ENCODE data around the gene CPA5. TPM values are rescaled to one million over a fixed set of nuclear protein-coding genes. Genes with fewer than 3 reads are reported as not detected.
A peak's percentile ranks its signal among the peaks of the same experiment; 100 is the strongest.
"Not testable (repeated sequence)": the region's sequence is repeated elsewhere in the genome, so short reads cannot be mapped to it uniquely, and the experiment has no call there.

Gene CPA5
- total and polyA plus RNA-seq, 4 experiments from 2014 or later, result 12.3 to 23.7 TPM; not detected in 2

GRCh38 chr7:130314305-130314704, 30.3 kb upstream of the CPA5 start:
- H3K27me3 Mint-ChIP-seq, result peaks cover 4 to 11% of the 10 kb centered on the region in 2 donors
- H3K9me3 Mint-ChIP-seq, result no peaks in the 10 kb centered on the region
- no peak overlapping the region for H3K4me3 ChIP-seq (ENCODE audit: low read length in 2 of 2)
- DNase-seq, result no peak
- H3K27ac ChIP-seq (ENCODE audit: low read depth, low read length), result no peak overlapping the region
- H3K4me1 Mint-ChIP-seq, result no peaks in the 10 kb centered on the region
- H3K36me3 Mint-ChIP-seq, result no peaks in the 10 kb centered on the region
- no peaks in the 10 kb centered on the region for H3K4me1 ChIP-seq (ENCODE audit: insufficient read depth, low read length)
- H3K27me3 ChIP-seq (ENCODE audit: insufficient read depth, low read length), result no peaks in the 10 kb centered on the region
- no peak overlapping the region for H3K4me3 Mint-ChIP-seq
- ChIA-PET CTCF (ENCODE audit: partially characterized antibody) (no interaction called here), POLR2A (ENCODE audit: partially characterized antibody) (no interaction called here)
- H3K9me3 ChIP-seq (ENCODE audit: control insufficient read depth in 1 of 2, low read length in 2 of 2), result no peaks in the 10 kb centered on the region
- intact Hi-C loops (cut with micrococcal nuclease), result no loop called here
- H3K27ac Mint-ChIP-seq, result no peak overlapping the region
- no peaks in the 10 kb centered on the region for H3K36me3 ChIP-seq (ENCODE audit: insufficient read depth, low read length)

- peaks cover 4% of the 10 kb centered on the region in 2 donors for H3K27me3 Mint-ChIP-seq
- H3K27ac Mint-ChIP-seq, result no peak overlapping the region
- no peak for DNase-seq
- Histone ChIP-seq H3K4me3 (ENCODE audit: low read length in 2 of 2) (no peak overlapping the region), H3K36me3 (ENCODE audit: insufficient read depth, low read length) (no peaks in the 10 kb centered on the region), H3K9me3 (ENCODE audit: control insufficient read depth in 1 of 2, low read length in 2 of 2) (no peaks in the 10 kb centered on the region), H3K27ac (ENCODE audit: low read depth, low read length) (no peak overlapping the region), H3K27me3 (ENCODE audit: insufficient read depth, low read length) (no peaks in the 10 kb centered on the region), H3K4me1 (ENCODE audit: insufficient read depth, low read length) (no peaks in the 10 kb centered on the region)
- no peaks in the 10 kb centered on the region for H3K9me3 Mint-ChIP-seq
- ChIA-PET CTCF (ENCODE audit: partially characterized antibody) (no interaction called here), POLR2A (ENCODE audit: partially characterized antibody) (no interaction called here)
- no peaks in the 10 kb centered on the region for H3K36me3 Mint-ChIP-seq
- intact Hi-C loops (cut with micrococcal nuclease), result no loop called here
- H3K4me3 Mint-ChIP-seq, result no peak overlapping the region
- no peaks in the 10 kb centered on the region for H3K4me1 Mint-ChIP-seq
Measured at GRCh38 chr7:130319541-130319940, 25.1 kb upstream of the CPA5 start.

- H3K27ac ChIP-seq (ENCODE audit: low read depth, low read length); H3K36me3 Mint-ChIP-seq; H3K27me3 Mint-ChIP-seq; H3K27ac Mint-ChIP-seq; intact Hi-C loops (cut with micrococcal nuclease); H3K4me3 ChIP-seq (ENCODE audit: low read length in 2 of 2); H3K9me3 Mint-ChIP-seq; H3K36me3 ChIP-seq (ENCODE audit: insufficient read depth, low read length); DNase-seq; CTCF ChIA-PET (ENCODE audit: partially characterized antibody); H3K4me1 Mint-ChIP-seq; POLR2A ChIA-PET (ENCODE audit: partially characterized antibody); H3K9me3 ChIP-seq (ENCODE audit: control insufficient read depth in 1 of 2, low read length in 2 of 2); H3K4me3 Mint-ChIP-seq; H3K4me1 ChIP-seq (ENCODE audit: insufficient read depth, low read length); H3K27me3 ChIP-seq (ENCODE audit: insufficient read depth, low read length): not testable (repeated sequence)
Measured at GRCh38 chr7:130321542-130322229, 22.9 kb upstream of the CPA5 start.

- no peaks in the 10 kb centered on the region for H3K4me1 Mint-ChIP-seq
- no peaks in the 10 kb centered on the region for H3K36me3 Mint-ChIP-seq
- H3K36me3 ChIP-seq (ENCODE audit: insufficient read depth, low read length), result no peaks in the 10 kb centered on the region
- no peaks in the 10 kb centered on the region for H3K4me1 ChIP-seq (ENCODE audit: insufficient read depth, low read length)
- no peaks in the 10 kb centered on the region for H3K9me3 ChIP-seq (ENCODE audit: control insufficient read depth in 1 of 2, low read length in 2 of 2)
- H3K4me3 Mint-ChIP-seq, result no peak overlapping the region
- H3K27ac Mint-ChIP-seq, result no peak overlapping the region
- no peaks in the 10 kb centered on the region for H3K27me3 ChIP-seq (ENCODE audit: insufficient read depth, low read length)
- intact Hi-C loops (cut with micrococcal nuclease), result no loop called here
- ChIA-PET CTCF (ENCODE audit: partially characterized antibody) (no interaction called here), POLR2A (ENCODE audit: partially characterized antibody) (no interaction called here)
- no peaks in the 10 kb centered on the region for H3K9me3 Mint-ChIP-seq
- H3K4me3 ChIP-seq (ENCODE audit: low read length in 2 of 2), result no peak overlapping the region
- no peak overlapping the region for H3K27ac ChIP-seq (ENCODE audit: low read depth, low read length)
- peaks cover 2 to 3% of the 10 kb centered on the region in 2 donors for H3K27me3 Mint-ChIP-seq
- no peak for DNase-seq
Measured at GRCh38 chr7:130322615-130323014, 22.0 kb upstream of the CPA5 start.

GRCh38 chr7:130324306-130324943, 20.2 kb upstream of the CPA5 start:
- Histone ChIP-seq H3K27ac (ENCODE audit: low read depth, low read length) (no peak overlapping the region), H3K36me3 (ENCODE audit: insufficient read depth, low read length) (no peaks in the 10 kb centered on the region), H3K27me3 (ENCODE audit: insufficient read depth, low read length) (no peaks in the 10 kb centered on the region), H3K9me3 (ENCODE audit: control insufficient read depth in 1 of 2, low read length in 2 of 2) (no peaks in the 10 kb centered on the region), H3K4me3 (ENCODE audit: low read length in 2 of 2) (no peak overlapping the region), H3K4me1 (ENCODE audit: insufficient read depth, low read length) (no peaks in the 10 kb centered on the region)
- intact Hi-C loops (cut with micrococcal nuclease), result no loop called here
- H3K36me3 Mint-ChIP-seq, result no peaks in the 10 kb centered on the region
- POLR2A ChIA-PET (ENCODE audit: partially characterized antibody), result no interaction called here
- H3K27me3 Mint-ChIP-seq, result peaks cover 0 to 2% of the 10 kb centered on the region in 2 donors
- CTCF ChIA-PET (ENCODE audit: partially characterized antibody), result no interaction called here
- H3K9me3 Mint-ChIP-seq, result no peaks in the 10 kb centered on the region
- DNase-seq, result no peak
- H3K27ac Mint-ChIP-seq, result peak overlapping the region in 1 of 7 donors; percentile 35
- H3K4me3 Mint-ChIP-seq, result no peak overlapping the region
- H3K4me1 Mint-ChIP-seq, result no peaks in the 10 kb centered on the region

GRCh38 chr7:130329681-130330080, 14.9 kb upstream of the CPA5 start:
- no peak overlapping the region for H3K4me3 ChIP-seq (ENCODE audit: low read length in 2 of 2)
- H3K27me3 ChIP-seq (ENCODE audit: insufficient read depth, low read length), result peaks cover 4% of the 10 kb centered on the region
- H3K4me1 ChIP-seq (ENCODE audit: insufficient read depth, low read length), result no peaks in the 10 kb centered on the region
- no peak overlapping the region for H3K4me3 Mint-ChIP-seq
- no peaks in the 10 kb centered on the region for H3K9me3 ChIP-seq (ENCODE audit: control insufficient read depth in 1 of 2, low read length in 2 of 2)
- no peaks in the 10 kb centered on the region for H3K4me1 Mint-ChIP-seq
- H3K9me3 Mint-ChIP-seq, result no peaks in the 10 kb centered on the region
- H3K36me3 ChIP-seq (ENCODE audit: insufficient read depth, low read length), result no peaks in the 10 kb centered on the region
- no peak for DNase-seq
- peaks cover 2% of the 10 kb centered on the region in 2 donors for H3K27me3 Mint-ChIP-seq
- no peak overlapping the region for H3K27ac Mint-ChIP-seq
- intact Hi-C loops (cut with micrococcal nuclease), result no loop called here
- ChIA-PET POLR2A (ENCODE audit: partially characterized antibody) (no interaction called here), CTCF (ENCODE audit: partially characterized antibody) (no interaction called here)
- no peak overlapping the region for H3K27ac ChIP-seq (ENCODE audit: low read depth, low read length)
- no peaks in the 10 kb centered on the region for H3K36me3 Mint-ChIP-seq

- H3K27ac ChIP-seq (ENCODE audit: low read depth, low read length), result no peak overlapping the region
- H3K27me3 ChIP-seq (ENCODE audit: insufficient read depth, low read length), result peaks cover 4% of the 10 kb centered on the region
- POLR2A ChIA-PET (ENCODE audit: partially characterized antibody), result no interaction called here
- Mint-ChIP-seq H3K27ac (no peak overlapping the region), H3K36me3 (no peaks in the 10 kb centered on the region), H3K27me3 (peaks cover 2% of the 10 kb centered on the region in 2 donors), H3K4me3 (no peak overlapping the region), H3K9me3 (no peaks in the 10 kb centered on the region), H3K4me1 (no peaks in the 10 kb centered on the region)
- H3K4me1 ChIP-seq (ENCODE audit: insufficient read depth, low read length), result no peaks in the 10 kb centered on the region
- no peak overlapping the region for H3K4me3 ChIP-seq (ENCODE audit: low read length in 2 of 2)
- no peak for DNase-seq
- CTCF ChIA-PET (ENCODE audit: partially characterized antibody), result interaction anchor here (1.4 kb wide), 1 partner anchor 12 kb away, joined by 3 read pairs; no protein-coding TSS in a partner anchor
- H3K36me3 ChIP-seq (ENCODE audit: insufficient read depth, low read length), result no peaks in the 10 kb centered on the region
- intact Hi-C loops (cut with micrococcal nuclease), result no loop called here
- no peaks in the 10 kb centered on the region for H3K9me3 ChIP-seq (ENCODE audit: control insufficient read depth in 1 of 2, low read length in 2 of 2)
Measured at GRCh38 chr7:130332259-130333053, 12.2 kb upstream of the CPA5 start.

Measured in CD4-positive, alpha-beta memory T cell (primary cell).